ENCODE data around the gene GRB2. TPM values are rescaled to one million over a fixed set of nuclear protein-coding genes. Genes with fewer than 3 reads are reported as not detected.

GRB2 gene
- total RNA-seq, 3 donors from 2014 or later = 97.8 to 116 (median 102) TPM

- H3K36me3 ChIP-seq (ENCODE audit: low read depth) = no peaks in the 10 kb centered on the region
- DNase-seq = no peak
- H3K4me3 ChIP-seq = no peak overlapping the region
- TF ChIP-seq CTCF (IDR thresholded peaks at IDR 0.05) = no peak
- intact Hi-C loops (cut with DNase I, micrococcal nuclease) = no loop called here
- peaks cover 25% of the 10 kb centered on the region for H3K4me1 ChIP-seq (ENCODE audit: low read depth)
- ATAC-seq = no peak
- H3K9me3 ChIP-seq = no peaks in the 10 kb centered on the region
These were observed 65.5 kb downstream of the GRB2 start for GRCh38 chr17:75339971-75340370.

- ATAC-seq (peak; percentile 20), DNase-seq (no peak)
- Histone ChIP-seq H3K9me3 (no peaks in the 10 kb centered on the region), H3K4me1 (ENCODE audit: low read depth) (peaks cover 23% of the 10 kb centered on the region), H3K36me3 (ENCODE audit: low read depth) (no peaks in the 10 kb centered on the region), H3K4me3 (no peak overlapping the region)
- TF ChIP-seq CTCF (IDR thresholded peaks at IDR 0.05) = no peak
- intact Hi-C loops (cut with DNase I, micrococcal nuclease) = no loop called here
These were observed 67.1 kb downstream of the GRB2 start for GRCh38 chr17:75338335-75338734.

- intact Hi-C loops (cut with DNase I, micrococcal nuclease) = no loop called here
- no peaks in the 10 kb centered on the region for H3K36me3 ChIP-seq (ENCODE audit: low read depth)
- H3K4me1 ChIP-seq (ENCODE audit: low read depth) = peaks cover 21% of the 10 kb centered on the region
- ATAC-seq (no peak), DNase-seq (no peak)
- H3K9me3 ChIP-seq = no peaks in the 10 kb centered on the region
- no peak overlapping the region for H3K4me3 ChIP-seq
- TF ChIP-seq CTCF (IDR thresholded peaks at IDR 0.05) = no peak
These were observed 70.2 kb downstream of the GRB2 start for GRCh38 chr17:75335315-75335714.

GRCh38 chr17:75334723-75335122 lies 70.8 kb downstream of the GRB2 start:
- ATAC-seq (no peak), DNase-seq (no peak)

GRCh38 chr17:75331671-75332070 lies 73.8 kb downstream of the GRB2 start:
- DNase-seq (no peak), ATAC-seq (no peak)
- no peak overlapping the region for H3K4me3 ChIP-seq
- H3K36me3 ChIP-seq (ENCODE audit: low read depth) = no peaks in the 10 kb centered on the region
- intact Hi-C loops (cut with DNase I, micrococcal nuclease) = no loop called here
- H3K9me3 ChIP-seq = no peaks in the 10 kb centered on the region
- TF ChIP-seq CTCF (IDR thresholded peaks at IDR 0.05) = no peak
- peaks cover 5% of the 10 kb centered on the region for H3K4me1 ChIP-seq (ENCODE audit: low read depth)

More at GRCh38 chr17:75334723-75335122, 70.8 kb downstream of the GRB2 start:
- Histone ChIP-seq H3K36me3 (ENCODE audit: low read depth) (no peaks in the 10 kb centered on the region), H3K4me1 (ENCODE audit: low read depth) (peaks cover 15% of the 10 kb centered on the region), H3K4me3 (no peak overlapping the region), H3K9me3 (no peaks in the 10 kb centered on the region)
- no peak for TF ChIP-seq CTCF (IDR thresholded peaks at IDR 0.05)
- intact Hi-C loops (cut with DNase I, micrococcal nuclease) = no loop called here

GRCh38 chr17:75327757-75328156 lies 77.7 kb downstream of the GRB2 start:
- no peak for TF ChIP-seq CTCF (IDR thresholded peaks at IDR 0.05)
- H3K36me3 ChIP-seq (ENCODE audit: low read depth) = no peaks in the 10 kb centered on the region
- no peaks in the 10 kb centered on the region for H3K9me3 ChIP-seq
- intact Hi-C loops (cut with DNase I, micrococcal nuclease) = loop anchor here in 1 of 2 donors (5.0 kb wide), 1 partner anchor 75 kb away; no protein-coding TSS in a partner anchor
- DNase-seq (no peak), ATAC-seq (no peak)
- H3K4me1 ChIP-seq (ENCODE audit: low read depth) = no peaks in the 10 kb centered on the region
- no peak overlapping the region for H3K4me3 ChIP-seq

Data from mucosa of descending colon (tissue), 3 donors.